Measurements from ENCODE around the gene TPCN2.

GRCh38 chr11:69109101-69109500 is 60.4 kb downstream of the TPCN2 start:
- TF ChIP-seq EZH2phosphoT487 (conservative IDR thresholded peaks at IDR 0.05; ENCODE audit: low read length) = no peak
- TF ChIP-seq CTCF (IDR thresholded peaks at IDR 0.05; ENCODE audit: insufficient read depth, low read length, poor library complexity, severe bottlenecking) = no peak

Data from SU-DHL-6 (cell line).